HG03469 (cell line): ENCODE measurements around the gene VSNL1.

Experiments used
- ATAC-seq: cut with Tn5 transposase; IDR thresholded peaks from one replicate; pipeline ENCODE4 v1.9.1; 2021; ENCODE audit warnings: mild to moderate bottlenecking, moderate library complexity, moderate number of reproducible peaks; ENCODE audit not compliant: unreplicated experiment

Gene VSNL1

GRCh38 chr2:17607379-17607778, 66.9 kb downstream of the VSNL1 start:
- no peak for ATAC-seq

GRCh38 chr2:17608251-17608650, 67.8 kb downstream of the VSNL1 start:
- no peak for ATAC-seq

GRCh38 chr2:17610521-17610920, 70.0 kb downstream of the VSNL1 start:
- ATAC-seq, result no peak

DNA sequence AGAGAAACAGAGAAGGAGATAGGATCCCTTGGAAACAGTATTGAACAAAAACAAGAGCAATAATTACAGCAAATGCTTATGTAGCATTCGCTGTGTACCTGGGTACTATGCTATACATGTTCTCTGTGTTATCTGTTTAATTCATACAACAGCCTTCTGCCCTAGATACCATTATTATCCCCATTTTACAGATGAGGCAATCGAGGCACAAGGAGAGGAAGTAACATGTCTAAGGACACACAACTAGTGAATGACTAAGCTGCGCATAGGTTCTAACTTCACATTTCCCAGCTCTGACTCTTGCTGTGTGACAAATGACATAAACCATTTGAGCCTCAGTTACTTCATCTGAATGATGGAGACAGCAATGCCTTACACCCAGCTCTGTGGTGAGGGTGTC, 70.5 kb downstream of the VSNL1 start:
- ATAC-seq, result no peak

DNA sequence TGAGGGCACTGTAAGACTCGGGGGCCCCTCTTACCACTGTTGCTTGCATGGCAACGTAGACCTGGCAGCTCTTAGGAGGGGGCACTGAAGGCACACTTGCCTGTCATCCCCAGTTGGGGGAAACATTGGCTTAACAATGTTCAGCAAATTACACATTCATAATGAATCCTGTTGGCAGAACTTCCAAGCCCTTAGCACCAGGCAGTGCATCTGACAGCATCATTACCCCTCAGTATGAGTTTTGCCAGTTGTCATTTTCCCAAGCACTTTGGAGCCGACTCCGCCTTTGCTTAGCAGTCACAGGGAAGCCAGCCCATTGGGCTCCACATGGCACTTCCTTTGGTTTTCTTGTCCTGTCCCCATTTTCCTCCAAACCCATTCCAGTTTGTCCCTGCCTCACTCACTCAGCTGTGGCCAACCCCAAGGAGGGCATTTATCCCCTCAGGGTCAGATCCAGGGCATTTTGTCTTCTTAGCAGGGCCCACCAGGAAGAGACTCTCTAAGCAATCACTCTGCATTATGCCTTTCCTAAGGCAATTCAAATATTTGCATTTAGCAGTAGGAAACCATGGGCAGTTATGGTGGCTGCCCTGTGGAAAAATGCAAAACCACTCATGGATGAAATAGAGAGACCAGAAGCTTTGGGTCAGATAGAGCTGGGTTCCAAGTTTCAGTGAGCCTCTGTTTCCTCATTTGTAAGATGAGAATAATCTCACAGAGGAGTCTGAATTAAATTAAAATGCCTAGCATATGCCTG, 73.9 kb downstream of the VSNL1 start:
- no peak for ATAC-seq

- no peak for ATAC-seq
Observed at GRCh38 chr2:17615147-17615546, 74.7 kb downstream of the VSNL1 start.

DNA sequence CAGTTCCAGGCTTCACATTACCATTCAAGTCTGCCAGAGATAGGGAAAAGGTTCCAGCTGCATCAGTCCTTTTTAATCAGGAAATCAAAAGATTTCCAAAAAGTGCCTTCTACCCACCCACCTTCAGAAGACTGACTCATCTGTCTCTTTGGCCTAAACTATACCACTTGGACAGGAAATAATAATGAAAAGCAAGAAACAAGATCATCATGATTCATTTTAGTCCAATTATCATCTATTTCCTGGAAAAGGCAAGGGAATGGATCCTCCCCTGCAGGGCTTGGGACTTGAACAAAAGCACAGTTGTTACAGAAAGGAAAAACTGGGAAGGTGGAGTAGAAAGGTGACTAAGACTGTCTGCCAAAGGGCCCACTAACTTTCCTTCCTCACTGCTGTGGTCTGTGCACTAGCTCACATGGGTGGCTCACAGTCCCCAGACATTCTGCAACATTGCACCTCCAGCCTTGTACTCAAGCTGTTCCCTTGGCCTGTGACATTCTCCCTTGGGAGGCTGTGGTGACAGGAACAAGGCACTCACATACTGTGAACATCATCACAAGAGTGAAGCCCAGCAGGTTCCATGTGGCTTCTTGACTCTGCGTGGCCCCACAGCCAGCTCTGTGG, 75.3 kb downstream of the VSNL1 start:
- ATAC-seq, result no peak

- ATAC-seq, result no peak
Observed at GRCh38 chr2:17616405-17616804, 75.9 kb downstream of the VSNL1 start.

GRCh38 chr2:17617516-17617915, 77.0 kb downstream of the VSNL1 start:
- ATAC-seq, result no peak

DNA sequence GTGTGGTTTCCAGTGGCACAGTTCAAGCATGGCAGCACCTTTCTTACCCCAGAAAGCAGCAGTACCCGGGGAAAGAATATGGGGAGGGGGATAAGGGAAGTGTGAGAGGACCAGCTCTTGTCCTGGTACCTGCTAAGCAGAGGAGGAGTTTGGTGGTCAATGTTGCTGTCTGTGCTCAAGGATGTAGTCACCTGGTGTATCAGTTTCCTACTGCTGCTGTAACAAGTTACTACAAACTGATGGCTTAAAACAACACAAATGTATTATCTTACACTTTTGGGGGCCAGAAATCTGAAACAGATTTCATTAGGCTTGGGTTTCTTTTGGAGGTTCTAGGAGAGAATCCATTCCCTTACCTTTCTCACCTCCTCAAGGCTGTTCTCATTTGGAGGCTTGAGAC, 77.5 kb downstream of the VSNL1 start:
- ATAC-seq, result no peak

DNA sequence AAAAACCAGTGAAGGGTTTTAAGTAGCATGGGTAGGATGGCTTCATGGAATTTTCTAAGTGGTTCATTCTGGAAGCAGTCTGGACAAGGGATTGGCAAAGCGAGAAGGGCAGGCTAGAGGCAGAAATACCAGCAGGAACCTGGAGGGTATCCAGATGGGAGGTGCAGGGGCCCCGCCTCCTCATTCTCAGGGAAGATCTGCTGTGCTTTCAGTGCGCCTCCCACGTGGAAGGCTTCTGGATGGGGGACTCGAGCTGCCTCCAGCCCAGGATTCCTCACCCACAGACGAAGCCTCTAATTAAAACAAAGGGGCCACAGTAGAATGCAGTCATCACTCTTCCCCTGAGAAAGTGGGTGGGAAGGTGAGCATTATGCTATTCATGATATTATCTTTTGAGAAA, 79.8 kb downstream of the VSNL1 start:
- ATAC-seq, result no peak

DNA sequence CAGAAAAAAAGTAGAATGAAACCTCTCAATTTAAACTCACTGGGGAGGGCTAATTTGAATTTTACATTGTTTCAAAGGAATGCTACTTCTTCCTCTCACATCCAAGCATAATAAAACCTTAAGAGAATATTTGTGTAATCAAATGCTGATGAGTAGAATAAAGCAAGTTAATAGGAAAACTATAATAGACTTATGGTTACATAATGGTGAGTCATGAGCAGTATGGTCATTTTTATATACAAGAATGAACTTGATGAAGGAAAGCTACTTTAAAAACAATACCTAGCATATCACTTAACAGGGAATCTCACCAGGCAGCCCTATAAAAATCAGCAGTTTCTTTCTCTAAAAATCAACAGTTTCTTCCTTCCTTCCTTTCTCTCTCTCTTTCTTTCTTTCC, 80.3 kb downstream of the VSNL1 start:
- no peak for ATAC-seq

GRCh38 chr2:17621781-17622180, 81.3 kb downstream of the VSNL1 start:
- ATAC-seq, result no peak

- ATAC-seq, result no peak
Observed at GRCh38 chr2:17625446-17625845, 85.0 kb downstream of the VSNL1 start.

DNA sequence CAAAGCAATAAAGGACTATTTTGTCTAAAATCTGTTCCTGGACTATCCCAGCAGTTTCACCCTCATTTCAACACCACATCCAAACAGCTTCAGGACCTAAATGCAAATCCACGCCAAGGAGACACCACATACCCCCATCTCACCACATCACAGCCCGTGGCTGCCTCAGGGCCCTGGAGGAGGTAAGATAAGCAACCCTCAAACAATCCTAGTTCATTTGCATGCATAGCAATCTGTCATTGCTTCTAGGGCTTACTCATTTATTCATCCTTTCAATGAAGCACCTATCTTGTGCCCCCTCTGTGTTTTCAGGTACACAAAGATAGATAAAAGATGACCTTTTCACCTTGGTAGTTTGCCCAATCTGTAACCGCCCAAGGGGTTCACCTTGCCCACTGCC, 86.5 kb downstream of the VSNL1 start:
- no peak for ATAC-seq

GRCh38 chr2:17627434-17627833, 86.9 kb downstream of the VSNL1 start:
- ATAC-seq, result no peak

- peak; percentile 44 for ATAC-seq
Observed at GRCh38 chr2:17628349-17629261, 88.1 kb downstream of the VSNL1 start.

DNA sequence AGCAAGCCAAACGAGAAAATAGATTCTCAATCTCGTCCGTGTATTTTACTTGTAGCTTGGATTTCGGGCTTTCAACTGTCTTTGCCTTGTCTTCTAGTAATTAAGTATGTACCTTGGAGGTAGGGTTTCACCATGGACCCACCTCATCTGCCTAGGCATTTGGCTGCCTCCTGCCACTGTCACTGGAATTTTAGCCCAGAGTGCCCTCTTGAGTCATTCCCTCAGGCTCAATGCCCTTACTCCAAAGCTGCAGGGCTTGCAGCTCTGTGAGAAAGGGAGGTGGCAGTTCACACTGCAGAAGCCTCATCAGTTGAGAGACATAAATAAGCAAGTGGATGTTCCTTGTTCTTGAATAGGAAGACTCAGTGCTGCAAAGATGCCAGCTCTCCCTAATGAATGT, 89.6 kb downstream of the VSNL1 start:
- ATAC-seq, result no peak

DNA sequence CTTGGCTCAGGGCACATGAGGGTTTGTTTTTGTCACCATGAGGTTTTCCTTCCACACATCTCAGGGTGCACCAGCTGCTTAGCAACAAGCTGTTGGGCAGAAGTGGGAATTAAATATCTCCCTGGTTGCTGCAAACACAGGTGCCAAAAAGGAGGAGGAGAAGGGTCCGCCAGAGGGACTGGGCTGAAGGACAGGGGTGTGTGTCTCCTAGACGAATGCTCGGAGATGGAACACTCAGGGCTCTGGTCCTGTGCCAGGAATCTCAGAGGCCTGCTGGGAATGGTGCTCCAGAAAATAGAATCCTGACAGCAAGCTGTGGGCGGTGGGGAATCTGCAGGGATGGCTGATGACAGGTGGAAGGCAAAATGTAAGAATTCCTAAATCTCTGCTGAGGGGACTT, 94.5 kb downstream of the VSNL1 start:
- no peak for ATAC-seq

- ATAC-seq, result no peak
Observed at GRCh38 chr2:17636257-17636656, 95.8 kb downstream of the VSNL1 start.

DNA sequence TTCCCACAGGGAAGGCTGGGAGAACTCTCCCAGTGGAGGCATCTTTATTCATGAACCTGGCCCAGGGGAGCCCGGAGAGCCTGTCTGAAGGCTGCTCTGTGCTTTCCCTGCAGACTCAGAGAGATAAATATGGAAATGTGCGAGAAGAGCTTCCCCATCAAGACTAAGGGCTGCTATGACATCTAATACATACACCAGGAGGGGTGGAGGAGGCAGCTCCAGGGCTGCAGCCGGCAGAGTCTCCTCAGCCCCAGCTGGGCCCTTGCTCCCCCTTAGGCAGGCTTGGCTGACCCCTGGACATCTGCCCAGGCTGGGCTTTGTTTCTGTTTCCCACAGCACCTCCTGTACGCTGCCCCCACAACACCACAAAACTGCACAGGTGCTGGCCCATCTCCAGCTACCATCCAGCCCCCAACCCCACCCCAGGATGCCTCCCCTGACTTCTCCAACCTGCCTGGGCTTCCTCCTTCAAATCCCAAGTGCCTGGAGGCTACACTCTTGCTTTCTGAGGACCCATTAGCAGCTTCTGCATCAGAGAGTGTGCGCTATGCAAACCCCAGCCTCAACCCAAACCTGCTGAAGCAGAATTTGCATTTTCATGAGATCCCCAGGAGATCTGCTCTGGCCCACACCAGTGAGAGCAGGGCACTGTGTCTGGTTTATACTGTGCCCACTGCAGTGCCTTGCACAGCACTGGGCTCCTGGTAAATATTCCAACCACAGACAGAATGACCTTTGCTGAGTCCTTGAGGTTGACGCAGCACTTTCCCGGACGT, 96.8 kb downstream of the VSNL1 start:
- no peak for ATAC-seq
